ENCODE data around the gene CHRND.

CHRND gene

GRCh38 chr2:232488097-232488711 is 37.8 kb upstream of the CHRND start:
- DNase-seq: no peak

- DNase-seq: no peak
Observed at GRCh38 chr2:232488721-232489300, 37.1 kb upstream of the CHRND start.

- DNase-seq: no peak
Observed at GRCh38 chr2:232489516-232490220, 36.3 kb upstream of the CHRND start.

- DNase-seq: no peak
Observed at GRCh38 chr2:232490221-232491138, 35.5 kb upstream of the CHRND start.

- DNase-seq: no peak
Observed at GRCh38 chr2:232491139-232491780, 34.7 kb upstream of the CHRND start.

GRCh38 chr2:232492236-232492848 is 33.6 kb upstream of the CHRND start:
- no peak for DNase-seq

- no peak for DNase-seq
Observed at GRCh38 chr2:232492963-232493700, 32.8 kb upstream of the CHRND start.

GRCh38 chr2:232493701-232494474 is 32.1 kb upstream of the CHRND start:
- no peak for DNase-seq

- no peak for DNase-seq
Observed at GRCh38 chr2:232494542-232494941, 31.4 kb upstream of the CHRND start.

- no peak for DNase-seq
Observed at GRCh38 chr2:232495292-232495691, 30.7 kb upstream of the CHRND start.

GRCh38 chr2:232496501-232497270 is 29.3 kb upstream of the CHRND start:
- no peak for DNase-seq

GRCh38 chr2:232497348-232497747 is 28.6 kb upstream of the CHRND start:
- DNase-seq: no peak

- no peak for DNase-seq
Observed at GRCh38 chr2:232498452-232498851, 27.5 kb upstream of the CHRND start.

GRCh38 chr2:232501331-232501771 is 24.6 kb upstream of the CHRND start:
- no peak for DNase-seq

GRCh38 chr2:232501794-232502390 is 24.1 kb upstream of the CHRND start:
- no peak for DNase-seq

GRCh38 chr2:232502511-232502910 is 23.4 kb upstream of the CHRND start:
- peak; percentile 42 for DNase-seq

- peak; percentile 45 for DNase-seq
Observed at GRCh38 chr2:232502911-232503808, 22.8 kb upstream of the CHRND start.

GRCh38 chr2:232503809-232504323 is 22.1 kb upstream of the CHRND start:
- DNase-seq: no peak

Measured in CD4-positive, alpha-beta T cell treated with Interferon gamma for 1 hour (primary cell).